Progenitor cell of endocrine pancreas (in vitro differentiated cells): Measurements from ENCODE around the gene FEN1. TPM values are rescaled to one million over a fixed set of nuclear protein-coding genes. Genes with fewer than 3 reads are reported as not detected.

ENCODE experiments used
- DNase-seq: peaks from one replicate; pipeline ENCODE4 v3.0.0; 2021; ENCODE audit warnings: low spot score; ENCODE audit not compliant: unreplicated experiment
- H3K27ac Mint-ChIP-seq: 2 replicates; pipeline ENCODE4 v1.8.0; 2021; ENCODE audit warnings: mild to moderate bottlenecking, moderate library complexity, mixed read lengths
- H3K27me3 Mint-ChIP-seq: 2 replicates; pipeline ENCODE4 v1.8.0; 2021; ENCODE audit warnings: mixed read lengths
- H3K36me3 Mint-ChIP-seq: 2 replicates; pipeline ENCODE4 v1.8.0; 2022; ENCODE audit warnings: mixed read lengths; ENCODE audit not compliant: insufficient read depth
- H3K4me1 Mint-ChIP-seq: 2 replicates; pipeline ENCODE4 v1.8.0; 2021; ENCODE audit warnings: low read depth, mixed read lengths
- H3K4me3 Mint-ChIP-seq: 2 replicates; pipeline ENCODE4 v1.8.0; 2021; ENCODE audit warnings: low read depth, mild to moderate bottlenecking, moderate library complexity, mixed read lengths
- H3K9me3 Mint-ChIP-seq: 2 replicates; pipeline ENCODE4 v1.8.0; 2021; ENCODE audit warnings: low read depth, mixed read lengths
- total RNA-seq: library from RNA; stranded (reverse); gene quantifications from 2 replicates; pipeline ENCODE4 v1.2.1, GENCODE V29; 2021
- TF ChIP-seq, protein P1 (sequence below): fragments of 200-600 bp; sonication (generic); IDR thresholded peaks from one replicate; pipeline ENCODE4 v1.5.0; 2021; ENCODE audit warnings: antibody characterized with exemption, mild to moderate bottlenecking; ENCODE audit not compliant: unreplicated experiment

FEN1 gene
- total RNA-seq, 1 donor from 2014 or later = 34.4 TPM

DNA sequence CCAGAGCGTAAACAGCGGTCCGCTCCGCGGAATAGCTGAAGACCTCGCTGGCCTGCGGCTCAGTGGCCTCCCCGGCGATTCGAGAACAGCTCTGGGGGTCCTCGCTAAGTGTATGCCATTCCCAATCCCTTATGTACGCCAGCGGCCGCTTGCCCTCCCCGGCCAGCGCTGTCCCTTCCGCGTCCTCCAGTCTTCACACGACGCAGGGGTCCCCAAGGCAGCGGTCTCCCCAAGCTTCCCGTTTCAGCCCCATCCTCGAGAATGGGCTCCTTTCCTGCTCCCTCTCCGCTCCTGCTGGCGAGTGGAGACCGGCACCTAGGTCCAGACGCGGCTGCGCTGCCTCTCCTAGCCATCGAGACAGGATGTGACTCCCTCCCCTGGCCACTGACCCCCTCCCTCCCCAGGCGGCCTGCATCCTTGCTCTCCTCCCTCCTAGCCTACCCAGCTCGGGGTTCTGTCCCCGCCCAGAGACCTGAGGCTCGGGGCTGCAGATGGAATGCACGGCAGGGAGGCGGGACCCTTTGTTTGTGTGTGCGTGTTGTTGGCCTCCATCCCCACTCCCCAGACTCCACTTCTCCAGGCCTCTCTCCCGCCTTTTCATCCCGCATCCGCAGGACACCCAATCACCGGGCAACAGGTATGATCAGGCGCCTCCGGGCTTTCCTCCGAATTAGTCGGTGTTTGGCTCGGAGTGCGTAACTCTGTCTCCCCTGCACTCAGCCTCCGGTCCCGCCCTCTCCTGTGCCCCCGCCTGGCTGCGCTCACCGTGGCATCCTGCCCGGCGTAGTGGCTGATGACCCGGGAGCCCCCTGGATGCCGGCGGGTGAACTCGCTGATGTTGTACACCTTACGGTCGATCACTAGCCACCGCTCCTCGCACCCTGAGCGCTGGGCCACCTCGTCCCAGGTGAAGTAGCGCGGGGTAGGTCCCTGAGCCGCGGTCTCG, 23.4 kb downstream of the FEN1 start:
- no peaks in the 10 kb centered on the region for H3K27me3 Mint-ChIP-seq
- TF ChIP-seq, protein P1, sequence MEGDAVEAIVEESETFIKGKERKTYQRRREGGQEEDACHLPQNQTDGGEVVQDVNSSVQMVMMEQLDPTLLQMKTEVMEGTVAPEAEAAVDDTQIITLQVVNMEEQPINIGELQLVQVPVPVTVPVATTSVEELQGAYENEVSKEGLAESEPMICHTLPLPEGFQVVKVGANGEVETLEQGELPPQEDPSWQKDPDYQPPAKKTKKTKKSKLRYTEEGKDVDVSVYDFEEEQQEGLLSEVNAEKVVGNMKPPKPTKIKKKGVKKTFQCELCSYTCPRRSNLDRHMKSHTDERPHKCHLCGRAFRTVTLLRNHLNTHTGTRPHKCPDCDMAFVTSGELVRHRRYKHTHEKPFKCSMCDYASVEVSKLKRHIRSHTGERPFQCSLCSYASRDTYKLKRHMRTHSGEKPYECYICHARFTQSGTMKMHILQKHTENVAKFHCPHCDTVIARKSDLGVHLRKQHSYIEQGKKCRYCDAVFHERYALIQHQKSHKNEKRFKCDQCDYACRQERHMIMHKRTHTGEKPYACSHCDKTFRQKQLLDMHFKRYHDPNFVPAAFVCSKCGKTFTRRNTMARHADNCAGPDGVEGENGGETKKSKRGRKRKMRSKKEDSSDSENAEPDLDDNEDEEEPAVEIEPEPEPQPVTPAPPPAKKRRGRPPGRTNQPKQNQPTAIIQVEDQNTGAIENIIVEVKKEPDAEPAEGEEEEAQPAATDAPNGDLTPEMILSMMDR = no peak
- peak overlapping the region; percentile 98 for H3K27ac Mint-ChIP-seq
- H3K4me1 Mint-ChIP-seq = peaks cover 13% of the 10 kb centered on the region
- H3K4me3 Mint-ChIP-seq = peak overlapping the region; percentile 97
- peak; percentile 62 for DNase-seq
- peaks cover 18% of the 10 kb centered on the region for H3K36me3 Mint-ChIP-seq
- H3K9me3 Mint-ChIP-seq = no peaks in the 10 kb centered on the region

DNA sequence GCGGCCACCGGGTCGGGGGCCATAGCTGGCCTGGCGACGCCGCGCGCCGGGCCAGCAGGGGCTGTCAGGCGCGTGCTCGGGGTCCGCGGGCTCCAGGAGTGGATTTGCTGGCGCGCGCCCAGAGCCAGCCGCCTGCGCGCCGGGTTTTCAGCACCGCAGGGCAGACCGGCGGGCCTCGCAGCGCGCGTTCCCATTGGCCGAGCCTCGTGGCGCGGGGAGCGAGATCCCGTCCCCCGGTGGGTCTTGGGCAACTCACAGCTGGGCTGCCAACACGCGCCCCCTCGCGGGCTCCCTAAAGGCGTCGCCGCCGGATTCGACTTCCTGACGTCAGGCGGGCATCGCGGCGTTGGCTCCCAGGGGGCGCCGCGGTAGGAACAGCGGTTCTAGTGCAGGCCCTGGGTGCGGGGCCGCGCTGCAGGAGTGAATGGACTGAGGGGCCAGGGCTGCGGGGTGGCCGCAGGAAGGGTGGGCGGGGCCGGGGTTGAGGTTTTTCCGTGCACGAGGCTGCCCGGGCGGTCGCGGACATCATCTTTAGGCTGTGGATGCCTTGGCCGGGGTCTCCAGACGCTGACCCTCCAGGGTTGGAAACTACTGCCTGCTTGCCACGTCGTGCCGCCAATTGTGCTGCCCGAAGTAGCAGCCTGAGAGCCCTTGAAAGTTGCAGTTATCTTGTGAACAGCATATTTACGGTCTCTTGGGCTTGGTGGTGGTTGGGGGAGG, 24.2 kb downstream of the FEN1 start, which contains the start of gene FADS1:
FADS1 (minus strand) TSS at position 268 of the 720 bp plus-strand sequence; CDS start at position 194, 74 bp downstream.
- Mint-ChIP-seq H3K27ac (peak within 1 kb of the TSS; percentile 98), H3K4me1 (peaks cover 13% of the 10 kb centered on the region), H3K4me3 (peak within 1 kb of the TSS; percentile 97), H3K9me3 (no peaks in the 10 kb centered on the region), H3K36me3 (peaks cover 15% of the 10 kb centered on the region), H3K27me3 (no peaks in the 10 kb centered on the region)
- DNase-seq = peak; percentile 97
- TF ChIP-seq, protein P1 = peak; percentile 70

DNA sequence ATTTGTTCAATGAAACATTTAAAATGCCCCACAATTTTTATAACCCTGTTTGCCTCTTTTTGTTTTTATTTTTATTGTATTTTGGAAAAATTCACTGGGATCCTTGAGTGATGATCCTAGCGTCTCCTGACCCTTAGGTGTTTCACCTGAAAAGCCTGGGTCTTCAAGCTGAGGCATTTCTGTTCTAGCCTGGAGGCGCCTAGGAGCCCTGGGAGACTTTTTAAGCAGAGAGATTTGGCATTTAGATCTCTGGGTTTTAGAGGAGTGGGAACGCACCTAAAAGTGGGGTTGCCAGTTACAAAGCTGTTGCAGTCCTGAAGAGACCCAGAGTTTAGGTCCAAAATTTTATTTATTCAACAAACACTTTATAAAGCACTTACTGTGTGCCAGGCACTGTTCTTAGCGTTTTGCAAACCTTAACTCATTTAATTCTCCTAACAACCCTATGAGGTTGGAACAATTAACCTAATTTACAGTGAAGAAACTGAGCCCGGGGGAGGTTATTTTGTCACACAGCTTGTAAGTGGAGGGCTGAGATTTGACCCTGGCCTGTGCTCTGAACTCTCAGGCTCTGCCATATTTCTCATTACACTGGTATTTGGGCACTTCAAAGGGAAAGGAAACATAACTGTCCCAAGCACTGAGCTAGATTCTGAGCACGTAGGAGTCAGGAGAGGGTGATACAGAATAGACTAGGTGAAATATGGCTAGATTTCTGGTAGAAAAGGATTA, 24.9 kb downstream of the FEN1 start:
- no peak for DNase-seq
- TF ChIP-seq, protein P1 = no peak
- Mint-ChIP-seq H3K36me3 (peaks cover 11% of the 10 kb centered on the region), H3K27ac (peak overlapping the region; percentile 94), H3K9me3 (no peaks in the 10 kb centered on the region), H3K4me1 (peaks cover 13% of the 10 kb centered on the region), H3K27me3 (no peaks in the 10 kb centered on the region), H3K4me3 (peak overlapping the region; percentile 97)

DNA sequence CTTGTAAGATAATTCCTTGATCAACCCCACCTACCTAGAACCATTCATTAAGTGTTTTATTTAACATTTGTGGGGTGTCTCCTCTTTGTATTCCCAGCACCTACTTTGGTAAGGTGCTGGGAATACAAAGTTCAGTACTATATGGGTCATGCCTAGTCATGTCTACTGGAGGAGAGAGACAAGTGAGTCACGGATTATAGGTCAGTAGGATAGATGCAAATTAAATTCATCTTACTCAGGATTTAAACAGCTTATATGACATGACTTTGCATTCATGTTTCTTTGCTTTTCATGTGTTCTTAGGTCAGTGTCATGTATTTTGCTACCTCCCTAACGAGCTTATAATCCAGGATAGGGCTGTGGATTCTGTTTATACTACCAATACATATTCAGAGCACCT, 27.5 kb downstream of the FEN1 start:
- TF ChIP-seq, protein P1 = no peak
- no peak overlapping the region for H3K27ac Mint-ChIP-seq
- peaks cover 10% of the 10 kb centered on the region for H3K4me1 Mint-ChIP-seq
- H3K27me3 Mint-ChIP-seq = no peaks in the 10 kb centered on the region
- H3K36me3 Mint-ChIP-seq = no peaks in the 10 kb centered on the region
- no peak for DNase-seq
- H3K9me3 Mint-ChIP-seq = no peaks in the 10 kb centered on the region
- no peak overlapping the region for H3K4me3 Mint-ChIP-seq
